ENCODE data around the gene HEPHL1.
"Not testable (repeated sequence)": the region's sequence is repeated elsewhere in the genome, so short reads cannot be mapped to it uniquely, and the experiment has no call there.

Gene HEPHL1

GRCh38 chr11:94091091-94091490 is 69.9 kb downstream of the HEPHL1 start:
- DNase-seq = no peak

GRCh38 chr11:94100253-94100652 is 79.1 kb downstream of the HEPHL1 start:
- DNase-seq = no peak

GRCh38 chr11:94103471-94103870 is 82.3 kb downstream of the HEPHL1 start:
- no peak for DNase-seq

- no peak for DNase-seq
Observed at GRCh38 chr11:94104734-94105133, 83.6 kb downstream of the HEPHL1 start.

GRCh38 chr11:94106716-94107115 is 85.6 kb downstream of the HEPHL1 start:
- no peak for DNase-seq

- no peak for DNase-seq
Observed at GRCh38 chr11:94107363-94107762, 86.2 kb downstream of the HEPHL1 start.

GRCh38 chr11:94111241-94111640 is 90.1 kb downstream of the HEPHL1 start:
- DNase-seq = no peak

GRCh38 chr11:94111660-94112059 is 90.5 kb downstream of the HEPHL1 start:
- DNase-seq = no peak

GRCh38 chr11:94112206-94112953 is 91.2 kb downstream of the HEPHL1 start:
- DNase-seq = no peak

- no peak for DNase-seq
Observed at GRCh38 chr11:94117197-94117574, 96.0 kb downstream of the HEPHL1 start.

- peak; percentile 14 for DNase-seq
Observed at GRCh38 chr11:94117871-94118270, 96.7 kb downstream of the HEPHL1 start.

- not testable (repeated sequence) for DNase-seq
Observed at GRCh38 chr11:94119676-94120075, 98.5 kb downstream of the HEPHL1 start.

GRCh38 chr11:94120516-94120915 is 99.4 kb downstream of the HEPHL1 start:
- DNase-seq = not testable (repeated sequence)

- no peak for DNase-seq
Observed at GRCh38 chr11:94120946-94121345, 99.8 kb downstream of the HEPHL1 start.

GRCh38 chr11:94125407-94126115 is 104.4 kb downstream of the HEPHL1 start:
- DNase-seq = peak; percentile 38

- no peak for DNase-seq
Observed at GRCh38 chr11:94127638-94128037, 106.5 kb downstream of the HEPHL1 start.

- no peak for DNase-seq
Observed at GRCh38 chr11:94128291-94128745, 107.2 kb downstream of the HEPHL1 start.

- DNase-seq = peak; percentile 83
Observed at GRCh38 chr11:94128746-94129511, 107.8 kb downstream of the HEPHL1 start, which contains the start of gene PANX1. PANX1 (plus strand) TSS chr11:94128841; CDS start chr11:94129313, 472 bp downstream.

GRCh38 chr11:94129512-94130297 is 108.6 kb downstream of the HEPHL1 start:
- peak; percentile 14 for DNase-seq

- DNase-seq = peak; percentile 88
Observed at GRCh38 chr11:94130298-94131046, 109.3 kb downstream of the HEPHL1 start.

GRCh38 chr11:94131047-94131717 is 110.0 kb downstream of the HEPHL1 start:
- no peak for DNase-seq

Measured in fibroblast of skin of right quadriceps (primary cell).